ENCODE measurements around the gene ITIH6. TPM values are rescaled to one million over a fixed set of nuclear protein-coding genes. Genes with fewer than 3 reads are reported as not detected.

Gene ITIH6
- polyA plus RNA-seq, 1 donor from 2014 or later = not detected

GRCh38 chrX:54799046-54799445 is 991 bp upstream of the ITIH6 start:
- no peak overlapping the region for H3K4me2 ChIP-seq (ENCODE audit: low read length)
- H3F3A ChIP-seq (ENCODE audit: insufficient read depth, low read length, poor library complexity, severe bottlenecking) = no peaks in the 10 kb centered on the region
- no peaks in the 10 kb centered on the region for H3K27me3 ChIP-seq (ENCODE audit: insufficient read depth, low read depth, low read length)
- TF ChIP-seq SMC3 (conservative IDR thresholded peaks at IDR 0.05; ENCODE audit: poor library complexity) (no peak), TAF1 (IDR thresholded peaks at IDR 0.05; ENCODE audit: low read depth) (no peak), EP300 (conservative IDR thresholded peaks at IDR 0.05; ENCODE audit: poor library complexity, severe bottlenecking) (no peak), EZH2 (IDR thresholded peaks at IDR 0.05; ENCODE audit: borderline replicate concordance, insufficient read depth, low read length, poor library complexity, severe bottlenecking) (no peak), RAD21 (conservative IDR thresholded peaks at IDR 0.05) (no peak), MXI1 (conservative IDR thresholded peaks at IDR 0.05; ENCODE audit: poor library complexity, severe bottlenecking) (no peak), CTCF (IDR thresholded peaks at IDR 0.05; ENCODE audit: poor library complexity, severe bottlenecking) (no peak), POLR2AphosphoS5 (IDR thresholded peaks at IDR 0.05) (no peak), REST (IDR thresholded peaks at IDR 0.05; ENCODE audit: borderline replicate concordance) (no peak)
- H3K4me3 ChIP-seq (ENCODE audit: low read length) = no peak overlapping the region
- no peaks in the 10 kb centered on the region for H4K20me1 ChIP-seq (ENCODE audit: insufficient read depth)
- H3K27ac ChIP-seq (ENCODE audit: low read length) = no peak overlapping the region
- H2AFZ ChIP-seq (ENCODE audit: low read depth, low read length) = no peak overlapping the region
- no peaks in the 10 kb centered on the region for H3K36me3 ChIP-seq (ENCODE audit: insufficient read depth, low read length)
- no peaks in the 10 kb centered on the region for H3K9me3 ChIP-seq (ENCODE audit: low read length)
- H3K79me2 ChIP-seq (replicated peaks; ENCODE audit: insufficient read depth, low read length) = no peaks in the 10 kb centered on the region
- no peaks in the 10 kb centered on the region for H3K9me2 ChIP-seq (ENCODE audit: insufficient read depth, low read length)
- no peak overlapping the region for H3K9ac ChIP-seq (ENCODE audit: low read length)

- Histone ChIP-seq H3K27ac (ENCODE audit: low read length) (no peak overlapping the region), H3K4me2 (ENCODE audit: low read length) (no peak overlapping the region), H3F3A (ENCODE audit: insufficient read depth, low read length, poor library complexity, severe bottlenecking) (no peaks in the 10 kb centered on the region), H3K4me3 (ENCODE audit: low read length) (no peak overlapping the region), H3K9ac (ENCODE audit: low read length) (no peak overlapping the region), H3K79me2 (replicated peaks; ENCODE audit: insufficient read depth, low read length) (no peaks in the 10 kb centered on the region), H3K9me2 (ENCODE audit: insufficient read depth, low read length) (no peaks in the 10 kb centered on the region), H4K20me1 (ENCODE audit: insufficient read depth) (no peaks in the 10 kb centered on the region), H3K36me3 (ENCODE audit: insufficient read depth, low read length) (no peaks in the 10 kb centered on the region), H3K9me3 (ENCODE audit: low read length) (no peaks in the 10 kb centered on the region), H2AFZ (ENCODE audit: low read depth, low read length) (no peak overlapping the region), H3K27me3 (ENCODE audit: insufficient read depth, low read depth, low read length) (no peaks in the 10 kb centered on the region)
- TF ChIP-seq EP300 (conservative IDR thresholded peaks at IDR 0.05; ENCODE audit: poor library complexity, severe bottlenecking) (no peak), REST (IDR thresholded peaks at IDR 0.05; ENCODE audit: borderline replicate concordance) (no peak), RAD21 (conservative IDR thresholded peaks at IDR 0.05) (no peak), CTCF (IDR thresholded peaks at IDR 0.05; ENCODE audit: poor library complexity, severe bottlenecking) (no peak), MXI1 (conservative IDR thresholded peaks at IDR 0.05; ENCODE audit: poor library complexity, severe bottlenecking) (no peak)
These were observed 3.3 kb downstream of the ITIH6 start for GRCh38 chrX:54794795-54795194.
